Stimulated activated effector memory CD8-positive, alpha-beta T cell treated with anti-CD3 and anti-CD28 coated beads, Interleukin-12 subunit alpha, Interleukin-12 subunit beta, amount 100 ng/mL, for 72 hours (primary cell): Measurements from ENCODE around the gene TUBGCP6.
"Not testable (repeated sequence)": the region's sequence is repeated elsewhere in the genome, so short reads cannot be mapped to it uniquely, and the experiment has no call there.

Source experiments
- ATAC-seq: fragments of 150-1000 bp; cut with Tn5 transposase; 2 replicates; pipeline ENCODE4 v1.10.0; 2021
- DNase-seq, 2 donors: peaks; one replicate each; pipeline ENCODE4 v3.0.0; 2021 to 2022; ENCODE audit warnings: low spot score in 2 of 2
- H3K27ac Mint-ChIP-seq: one replicate; pipeline ENCODE4 v1.8.0; 2022; ENCODE audit warnings: mild to moderate bottlenecking, mixed read lengths
- H3K36me3 Mint-ChIP-seq: one replicate; pipeline ENCODE4 v1.8.0; 2022; ENCODE audit warnings: mild to moderate bottlenecking, mixed read lengths
- H3K4me1 Mint-ChIP-seq: one replicate; pipeline ENCODE4 v1.8.0; 2022; ENCODE audit warnings: mixed read lengths
- H3K4me3 Mint-ChIP-seq: one replicate; pipeline ENCODE4 v1.8.0; 2022; ENCODE audit warnings: mild to moderate bottlenecking, mixed read lengths
- H3K9me3 Mint-ChIP-seq: one replicate; pipeline ENCODE4 v1.8.0; 2022; ENCODE audit warnings: mixed read lengths

TUBGCP6 gene

GRCh38 chr22:50282361-50283155 is 37.7 kb upstream of the TUBGCP6 start:
- ATAC-seq: no peak
- no peaks in the 10 kb centered on the region for H3K36me3 Mint-ChIP-seq
- H3K9me3 Mint-ChIP-seq: no peaks in the 10 kb centered on the region
- no peaks in the 10 kb centered on the region for H3K4me1 Mint-ChIP-seq
- no peak for DNase-seq
- H3K27ac Mint-ChIP-seq: no peak overlapping the region
- H3K4me3 Mint-ChIP-seq: no peak overlapping the region

GRCh38 chr22:50281957-50282356 is 37.1 kb upstream of the TUBGCP6 start:
- ATAC-seq (no peak), DNase-seq (no peak)
- H3K9me3 Mint-ChIP-seq: no peaks in the 10 kb centered on the region
- H3K36me3 Mint-ChIP-seq: no peaks in the 10 kb centered on the region
- H3K4me3 Mint-ChIP-seq: no peak overlapping the region
- no peak overlapping the region for H3K27ac Mint-ChIP-seq
- no peaks in the 10 kb centered on the region for H3K4me1 Mint-ChIP-seq

DNA sequence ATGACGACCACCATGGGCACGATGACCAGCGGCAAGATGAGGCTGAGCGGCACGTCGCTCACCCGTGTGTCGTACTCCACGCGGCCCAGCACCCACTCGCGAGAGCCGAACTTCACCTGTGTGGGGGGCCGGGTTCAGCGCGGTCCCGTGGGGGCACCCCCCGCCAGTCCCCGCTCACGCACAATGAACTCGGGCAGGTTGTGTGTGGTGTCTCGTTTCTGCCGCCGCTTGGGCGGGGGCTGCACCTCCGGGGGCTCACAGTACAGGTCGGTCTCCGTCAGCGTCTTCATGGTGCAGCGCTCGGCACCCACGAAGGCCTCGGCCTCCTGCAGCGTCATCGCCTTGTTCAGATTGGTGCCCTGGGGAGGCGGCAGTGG is 36.5 kb upstream of the TUBGCP6 start:
- no peaks in the 10 kb centered on the region for H3K36me3 Mint-ChIP-seq
- H3K27ac Mint-ChIP-seq: no peak overlapping the region
- no peak for ATAC-seq
- no peaks in the 10 kb centered on the region for H3K4me1 Mint-ChIP-seq
- DNase-seq: no peak
- no peak overlapping the region for H3K4me3 Mint-ChIP-seq
- H3K9me3 Mint-ChIP-seq: no peaks in the 10 kb centered on the region

- H3K9me3 Mint-ChIP-seq: no peaks in the 10 kb centered on the region
- DNase-seq: no peak
- no peaks in the 10 kb centered on the region for H3K36me3 Mint-ChIP-seq
- ATAC-seq: no peak
- no peaks in the 10 kb centered on the region for H3K4me1 Mint-ChIP-seq
- no peak overlapping the region for H3K4me3 Mint-ChIP-seq
- H3K27ac Mint-ChIP-seq: no peak overlapping the region
These were observed 36.0 kb upstream of the TUBGCP6 start for GRCh38 chr22:50280708-50281383.

- H3K4me1 Mint-ChIP-seq: no peaks in the 10 kb centered on the region
- no peak overlapping the region for H3K4me3 Mint-ChIP-seq
- ATAC-seq (no peak), DNase-seq (no peak)
- H3K36me3 Mint-ChIP-seq: no peaks in the 10 kb centered on the region
- H3K27ac Mint-ChIP-seq: no peak overlapping the region
- no peaks in the 10 kb centered on the region for H3K9me3 Mint-ChIP-seq
These were observed 35.3 kb upstream of the TUBGCP6 start for GRCh38 chr22:50280022-50280707.

GRCh38 chr22:50278956-50279619 is 34.3 kb upstream of the TUBGCP6 start:
- no peak overlapping the region for H3K27ac Mint-ChIP-seq
- DNase-seq: no peak
- no peaks in the 10 kb centered on the region for H3K9me3 Mint-ChIP-seq
- H3K36me3 Mint-ChIP-seq: no peaks in the 10 kb centered on the region
- H3K4me3 Mint-ChIP-seq: no peak overlapping the region
- ATAC-seq: no peak
- peaks cover 2% of the 10 kb centered on the region for H3K4me1 Mint-ChIP-seq

GRCh38 chr22:50278461-50278860 is 33.6 kb upstream of the TUBGCP6 start:
- H3K9me3 Mint-ChIP-seq: no peaks in the 10 kb centered on the region
- H3K4me3 Mint-ChIP-seq: no peak overlapping the region
- ATAC-seq (no peak), DNase-seq (no peak)
- H3K4me1 Mint-ChIP-seq: peaks cover 7% of the 10 kb centered on the region
- no peak overlapping the region for H3K27ac Mint-ChIP-seq
- no peaks in the 10 kb centered on the region for H3K36me3 Mint-ChIP-seq

- DNase-seq (no peak), ATAC-seq (no peak)
- no peaks in the 10 kb centered on the region for H3K36me3 Mint-ChIP-seq
- no peak overlapping the region for H3K4me3 Mint-ChIP-seq
- H3K4me1 Mint-ChIP-seq: peaks cover 7% of the 10 kb centered on the region
- no peak overlapping the region for H3K27ac Mint-ChIP-seq
- H3K9me3 Mint-ChIP-seq: no peaks in the 10 kb centered on the region
These were observed 32.9 kb upstream of the TUBGCP6 start for GRCh38 chr22:50277761-50278160.

DNA sequence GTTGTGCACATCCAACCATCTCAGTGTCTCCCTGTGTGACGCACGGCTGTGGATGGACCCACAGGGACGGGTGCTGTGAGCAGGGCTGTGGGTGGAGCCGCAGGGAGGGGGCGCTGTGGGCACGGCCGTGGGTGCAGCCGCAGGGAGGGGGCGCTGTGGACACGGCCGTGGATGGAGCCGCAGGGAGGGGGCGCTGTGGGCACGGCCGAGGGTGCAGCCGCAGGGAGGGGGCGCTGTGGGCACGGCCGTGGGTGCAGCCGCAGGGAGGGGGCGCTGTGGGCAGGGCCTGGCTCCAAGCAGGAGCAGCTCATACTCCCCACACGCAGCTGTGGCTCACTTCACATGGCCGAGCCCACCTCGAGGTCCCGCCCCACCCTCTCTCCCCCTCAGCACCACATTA is 31.3 kb upstream of the TUBGCP6 start:
- no peak overlapping the region for H3K4me3 Mint-ChIP-seq
- H3K9me3 Mint-ChIP-seq: no peaks in the 10 kb centered on the region
- peaks cover 7% of the 10 kb centered on the region for H3K4me1 Mint-ChIP-seq
- no peak overlapping the region for H3K27ac Mint-ChIP-seq
- H3K36me3 Mint-ChIP-seq: no peaks in the 10 kb centered on the region
- ATAC-seq (peak; percentile 75), DNase-seq (peak; percentile 42 to 75)

- no peaks in the 10 kb centered on the region for H3K9me3 Mint-ChIP-seq
- H3K36me3 Mint-ChIP-seq: no peaks in the 10 kb centered on the region
- no peak for ATAC-seq
- no peak overlapping the region for H3K27ac Mint-ChIP-seq
- H3K4me1 Mint-ChIP-seq: peaks cover 7% of the 10 kb centered on the region
- no peak for DNase-seq
- no peak overlapping the region for H3K4me3 Mint-ChIP-seq
These were observed 30.6 kb upstream of the TUBGCP6 start for GRCh38 chr22:50275181-50276055.

- no peak for ATAC-seq
- peaks cover 7% of the 10 kb centered on the region for H3K4me1 Mint-ChIP-seq
- H3K27ac Mint-ChIP-seq: no peak overlapping the region
- no peak overlapping the region for H3K4me3 Mint-ChIP-seq
- H3K9me3 Mint-ChIP-seq: no peaks in the 10 kb centered on the region
- no peaks in the 10 kb centered on the region for H3K36me3 Mint-ChIP-seq
- no peak for DNase-seq
These were observed 29.9 kb upstream of the TUBGCP6 start for GRCh38 chr22:50274771-50275170.

- Mint-ChIP-seq H3K4me3 (no peak overlapping the region), H3K9me3 (no peaks in the 10 kb centered on the region), H3K4me1 (peaks cover 7% of the 10 kb centered on the region), H3K36me3 (no peaks in the 10 kb centered on the region), H3K27ac (no peak overlapping the region)
- DNase-seq (no peak), ATAC-seq (no peak)
These were observed 29.5 kb upstream of the TUBGCP6 start for GRCh38 chr22:50274311-50274710.

DNA sequence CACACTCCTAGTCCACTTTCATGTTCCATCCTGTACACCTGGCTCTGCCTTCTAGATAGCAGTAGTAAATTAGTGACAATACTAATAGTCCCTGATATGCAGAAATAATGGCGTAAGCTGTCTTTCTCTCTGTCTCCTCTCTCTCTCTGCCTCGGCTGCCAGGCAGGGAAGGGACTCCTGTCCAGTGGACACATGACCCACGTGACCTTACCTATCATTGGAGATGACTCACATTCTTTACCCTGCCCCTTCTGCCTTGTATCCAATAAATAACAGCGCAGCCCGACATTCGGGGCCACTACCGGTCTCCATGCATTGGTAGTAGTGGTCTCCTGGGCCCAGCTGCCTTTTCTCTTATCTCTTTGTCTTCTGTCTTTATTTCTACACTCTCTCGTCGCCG is 29.0 kb upstream of the TUBGCP6 start:
- ATAC-seq, H3K9me3 Mint-ChIP-seq, H3K27ac Mint-ChIP-seq, DNase-seq, H3K36me3 Mint-ChIP-seq, H3K4me1 Mint-ChIP-seq, H3K4me3 Mint-ChIP-seq: not testable (repeated sequence)

DNA sequence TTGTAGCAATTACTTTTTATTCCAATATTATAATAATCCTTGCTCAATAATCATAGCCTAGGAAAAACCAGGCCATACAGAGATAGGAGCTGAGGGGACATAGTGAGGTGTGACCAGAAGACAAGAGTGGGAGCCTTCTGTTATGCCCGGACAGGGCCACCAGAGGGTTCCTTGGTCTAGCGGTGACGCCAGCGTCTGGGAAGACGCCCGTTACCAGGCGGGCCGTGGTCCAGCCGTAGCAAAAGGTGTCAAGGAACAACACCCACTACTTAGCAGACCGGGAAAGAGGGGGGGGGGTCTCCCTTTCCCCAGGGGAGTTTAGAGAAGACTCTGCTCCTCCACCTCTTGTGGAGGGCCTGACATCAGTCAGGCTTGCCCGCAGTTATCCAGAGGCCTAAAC is 28.5 kb upstream of the TUBGCP6 start:
- ATAC-seq: not testable (repeated sequence)

More for the DNA sequence above, 28.5 kb upstream of the TUBGCP6 start:
- DNase-seq, H3K9me3 Mint-ChIP-seq, H3K27ac Mint-ChIP-seq, H3K36me3 Mint-ChIP-seq, H3K4me3 Mint-ChIP-seq: not testable (repeated sequence)
- H3K4me1 Mint-ChIP-seq: peaks cover 12% of the 10 kb centered on the region
